Right lung (tissue), 5 donors: ENCODE results near the gene RPS21. TPM values are rescaled to one million over a fixed set of nuclear protein-coding genes. Genes with fewer than 3 reads are reported as not detected.

Experiments
- polyA plus RNA-seq, 5 donors: library from polyadenylated mRNA; unstranded; fragments of 120-200 nt; gene quantifications; one replicate each; pipeline versions ENCODE4 v1.2.1 to v1.2.3, GENCODE V29; 2013; ENCODE audit warnings: inconsistent platforms in 1 of 5, low replicate concordance in 1 of 5; ENCODE audit not compliant: insufficient read length in 5 of 5, insufficient read depth in 1 of 5

Gene RPS21
- polyA plus RNA-seq, 5 donors: 870 to 1,387 (median 940) TPM

Other genes starting within 250 kb of the RPS21 start
- 100 to 1,000 TPM; 140 to 204 (median 158) TPM for gene PSMA7, start 243.7 kb upstream of the RPS21 start, polyA plus RNA-seq
- 10 to 100 TPM; 19.2 to 26.8 (median 23.8) TPM for gene SS18L1, start 243.3 kb upstream of the RPS21 start, polyA plus RNA-seq
- 10 to 100 TPM; 25.1 to 37.7 (median 32.4) TPM for gene MTG2, start 204.1 kb upstream of the RPS21 start, polyA plus RNA-seq
- gene HRH3, start 166.8 kb upstream of the RPS21 start, polyA plus RNA-seq: under 1 TPM in 1 of 5 donors, not detected in 4; 0.06 TPM
- 10 to 100 TPM; 25.8 to 32.7 (median 29.1) TPM for gene OSBPL2, start 148.6 kb upstream of the RPS21 start, polyA plus RNA-seq
- gene ADRM1, start 84.1 kb upstream of the RPS21 start, polyA plus RNA-seq: 10 to 100 TPM; 29.0 to 68.3 (median 37.5) TPM
- gene LAMA5, start 19.8 kb upstream of the RPS21 start, polyA plus RNA-seq: 100 to 1,000 TPM in 3 of 5 donors, 10 to 100 TPM in 2; 92.3 to 207 (median 148) TPM
- gene CABLES2, start 20.2 kb downstream of the RPS21 start, polyA plus RNA-seq: 10 to 100 TPM; 11.9 to 14.8 (median 14.7) TPM
- 1 to 10 TPM; 2.7 to 4.4 (median 3.5) TPM for gene RBBP8NL, start 40.4 kb downstream of the RPS21 start, polyA plus RNA-seq
- 10 to 100 TPM; 25.6 to 46.6 (median 34.3) TPM for gene GATA5, start 88.9 kb downstream of the RPS21 start, polyA plus RNA-seq